Uterus (tissue), 4 donors: ENCODE results near the gene MYO16. TPM values are rescaled to one million over a fixed set of nuclear protein-coding genes. Genes with fewer than 3 reads are reported as not detected.

Experiments used
- DNase-seq, 2 donors: peaks; one replicate each; pipeline ENCODE4 v3.0.0-alpha.2; 2019 to 2020
- H3K27ac ChIP-seq, 2 donors: fragments of 200-600 bp; sonication (generic); 1 replicate in 1 of 2; 2 replicates in 1 of 2; pipeline ENCODE4 v1.5.1; 2016 to 2018
- H3K27me3 ChIP-seq, 2 donors: fragments of 200-600 bp; sonication (generic); one replicate each; pipeline ENCODE4 v1.5.1; 2018 to 2019; ENCODE audit warnings: control low read depth in 1 of 2
- H3K36me3 ChIP-seq, 2 donors: fragments of 200-600 bp; sonication (generic); one replicate each; pipeline ENCODE4 v1.5.1; 2019; ENCODE audit warnings: control low read depth in 1 of 2
- H3K4me1 ChIP-seq, 2 donors: fragments of 200-600 bp; sonication (generic); one replicate each; pipeline ENCODE4 v1.5.1; 2018 to 2019; ENCODE audit warnings: control low read depth in 1 of 2
- H3K4me3 ChIP-seq, 2 donors: fragments of 200-600 bp; sonication (generic); 1 replicate in 1 of 2; 2 replicates in 1 of 2; pipeline ENCODE4 v1.5.1; 2018 to 2019; ENCODE audit warnings: mild to moderate bottlenecking in 1 of 2
- H3K9me3 ChIP-seq, 2 donors: fragments of 200-600 bp; sonication (generic); one replicate each; pipeline ENCODE4 v1.5.1; 2019; ENCODE audit warnings: control low read depth in 1 of 2
- POLR2A ChIP-seq, 2 donors: fragments of 450-650 bp; IDR thresholded peaks; one replicate each; pipeline ENCODE4 v1.6.1; 2016; ENCODE audit warnings: antibody characterized with exemption in 2 of 2, mild to moderate bottlenecking in 1 of 2, moderate library complexity in 1 of 2
- intact Hi-C: fragments of 100-400 bp; cut with DNase I; formaldehyde crosslinking; loops from one replicate; pipeline ENCODE4 v1.15.1; 2023; ENCODE audit warnings: low total_unique reads
- total RNA-seq, 4 donors: library from RNA; depleted of rRNA in 3 of 4; stranded (reverse); fragments of >200 nt in 3 of 4; gene quantifications; one replicate each; pipeline versions ENCODE4 v1.1.0 to v1.2.4, GENCODE V29; 2014 to 2023
- TF ChIP-seq, protein P1 (sequence below), 4 experiments: fragments of 200-600 bp in 2 of 4; fragments of 450-650 bp in 2 of 4; sonication (generic) in 2 of 4; IDR thresholded peaks; one replicate each; pipeline ENCODE4 v1.5.1; 2016 to 2019; ENCODE audit warnings: antibody characterized with exemption in 4 of 4, mild to moderate bottlenecking in 2 of 4, moderate library complexity in 1 of 4
- donor health status: DM: yes; HTN: yes; CAD: no.

MYO16 gene
- total RNA-seq, 4 donors from 2014 or later = 0.35 to 0.88 TPM; not detected in 2

DNA sequence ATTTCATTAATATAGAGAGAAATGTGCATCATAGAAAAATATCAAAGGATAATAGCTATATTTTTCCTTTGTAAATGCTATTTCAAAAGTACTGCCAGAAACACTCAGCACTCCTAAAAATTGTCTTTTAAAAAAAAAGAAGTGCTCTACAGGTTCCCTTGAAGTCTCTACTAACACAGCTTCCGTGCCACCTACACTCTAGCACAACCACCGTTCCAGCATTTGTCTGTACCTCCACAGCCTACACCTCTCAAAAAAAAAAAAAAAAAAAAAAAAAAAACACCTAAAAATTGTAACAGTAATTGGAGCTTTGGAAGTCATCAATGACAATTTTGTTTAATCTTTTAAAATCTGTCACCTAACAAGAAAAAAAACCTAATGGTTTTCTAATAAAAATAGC is 485.6 kb downstream of the MYO16 start:
- intact Hi-C loops = no loop called here
- DNase-seq = no peak
- no peaks in the 10 kb centered on the region for H3K4me1 ChIP-seq
- no peaks in the 10 kb centered on the region for H3K36me3 ChIP-seq
- H3K27me3 ChIP-seq = no peaks in the 10 kb centered on the region
- TF ChIP-seq POLR2A (IDR thresholded peaks at IDR 0.05) = no peak
- TF ChIP-seq, protein P1, sequence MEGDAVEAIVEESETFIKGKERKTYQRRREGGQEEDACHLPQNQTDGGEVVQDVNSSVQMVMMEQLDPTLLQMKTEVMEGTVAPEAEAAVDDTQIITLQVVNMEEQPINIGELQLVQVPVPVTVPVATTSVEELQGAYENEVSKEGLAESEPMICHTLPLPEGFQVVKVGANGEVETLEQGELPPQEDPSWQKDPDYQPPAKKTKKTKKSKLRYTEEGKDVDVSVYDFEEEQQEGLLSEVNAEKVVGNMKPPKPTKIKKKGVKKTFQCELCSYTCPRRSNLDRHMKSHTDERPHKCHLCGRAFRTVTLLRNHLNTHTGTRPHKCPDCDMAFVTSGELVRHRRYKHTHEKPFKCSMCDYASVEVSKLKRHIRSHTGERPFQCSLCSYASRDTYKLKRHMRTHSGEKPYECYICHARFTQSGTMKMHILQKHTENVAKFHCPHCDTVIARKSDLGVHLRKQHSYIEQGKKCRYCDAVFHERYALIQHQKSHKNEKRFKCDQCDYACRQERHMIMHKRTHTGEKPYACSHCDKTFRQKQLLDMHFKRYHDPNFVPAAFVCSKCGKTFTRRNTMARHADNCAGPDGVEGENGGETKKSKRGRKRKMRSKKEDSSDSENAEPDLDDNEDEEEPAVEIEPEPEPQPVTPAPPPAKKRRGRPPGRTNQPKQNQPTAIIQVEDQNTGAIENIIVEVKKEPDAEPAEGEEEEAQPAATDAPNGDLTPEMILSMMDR (IDR thresholded peaks at IDR 0.05) = no peak
- H3K4me3 ChIP-seq = no peak overlapping the region
- H3K27ac ChIP-seq = no peak overlapping the region
- H3K9me3 ChIP-seq = no peaks in the 10 kb centered on the region

GRCh38 chr13:109118521-109118920 is 489.1 kb downstream of the MYO16 start:
- no peak overlapping the region for H3K4me3 ChIP-seq
- TF ChIP-seq POLR2A (IDR thresholded peaks at IDR 0.05) = no peak
- TF ChIP-seq, protein P1 (IDR thresholded peaks at IDR 0.05) = no peak
- DNase-seq = no peak
- H3K27ac ChIP-seq = no peak overlapping the region
- no peaks in the 10 kb centered on the region for H3K4me1 ChIP-seq
- intact Hi-C loops = no loop called here
- H3K27me3 ChIP-seq = no peaks in the 10 kb centered on the region
- no peaks in the 10 kb centered on the region for H3K9me3 ChIP-seq
- H3K36me3 ChIP-seq = no peaks in the 10 kb centered on the region

DNA sequence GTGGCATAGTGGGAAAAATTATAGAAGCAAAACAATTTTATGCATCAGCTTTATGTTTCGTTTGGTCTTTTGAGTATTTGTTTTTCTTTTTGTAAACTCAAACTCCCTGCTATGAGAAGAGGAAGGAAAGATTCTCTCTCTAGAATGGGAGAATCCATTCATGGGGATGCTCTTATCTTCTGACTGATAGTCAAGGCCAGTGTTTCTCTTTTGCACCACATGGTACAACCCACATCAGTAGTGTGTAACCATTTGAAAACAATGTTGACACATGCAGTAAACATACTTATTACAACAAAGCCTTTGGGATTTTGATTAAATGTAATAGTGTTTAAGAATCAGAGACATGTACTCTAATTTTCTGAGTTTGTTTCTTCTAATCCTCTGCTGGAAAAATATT is 490.5 kb downstream of the MYO16 start:
- DNase-seq = no peak
- Histone ChIP-seq H3K4me1 (no peaks in the 10 kb centered on the region), H3K9me3 (no peaks in the 10 kb centered on the region), H3K27me3 (no peaks in the 10 kb centered on the region), H3K4me3 (no peak overlapping the region), H3K36me3 (no peaks in the 10 kb centered on the region), H3K27ac (no peak overlapping the region)
- no peak for TF ChIP-seq POLR2A (IDR thresholded peaks at IDR 0.05)
- TF ChIP-seq, protein P1 (IDR thresholded peaks at IDR 0.05) = no peak
- intact Hi-C loops = no loop called here

- H3K4me1 ChIP-seq = no peaks in the 10 kb centered on the region
- no peaks in the 10 kb centered on the region for H3K27me3 ChIP-seq
- H3K27ac ChIP-seq = no peak overlapping the region
- intact Hi-C loops = no loop called here
- no peaks in the 10 kb centered on the region for H3K9me3 ChIP-seq
- TF ChIP-seq POLR2A (IDR thresholded peaks at IDR 0.05) = no peak
- TF ChIP-seq, protein P1 (IDR thresholded peaks at IDR 0.05) = no peak
- no peak for DNase-seq
- H3K36me3 ChIP-seq = no peaks in the 10 kb centered on the region
- no peak overlapping the region for H3K4me3 ChIP-seq
Observed at GRCh38 chr13:109121826-109122225, 492.4 kb downstream of the MYO16 start.

GRCh38 chr13:109123971-109124370 is 494.6 kb downstream of the MYO16 start:
- H3K4me3 ChIP-seq = no peak overlapping the region
- H3K36me3 ChIP-seq = no peaks in the 10 kb centered on the region
- H3K27ac ChIP-seq = no peak overlapping the region
- DNase-seq = no peak
- no peaks in the 10 kb centered on the region for H3K4me1 ChIP-seq
- H3K9me3 ChIP-seq = no peaks in the 10 kb centered on the region
- H3K27me3 ChIP-seq = no peaks in the 10 kb centered on the region
- TF ChIP-seq, protein P1 (IDR thresholded peaks at IDR 0.05) = no peak
- no peak for TF ChIP-seq POLR2A (IDR thresholded peaks at IDR 0.05)
- intact Hi-C loops = no loop called here
